HepG2 (cell line): ENCODE data around the gene COX7B. TPM values are rescaled to one million over a fixed set of nuclear protein-coding genes. Genes with fewer than 3 reads are reported as not detected.
A peak's percentile ranks its signal among the peaks of the same experiment; 100 is the strongest.

Source experiments
- ARID4A ChIP-seq: sonication (generic); formaldehyde crosslinking; IDR thresholded peaks from 2 replicates; pipeline ENCODE4 v1.5.0; 2020; ENCODE audit warnings: mild to moderate bottlenecking, missing genetic modification reagents, borderline replicate concordance
- JUNB ChIP-seq: sonication (generic); formaldehyde crosslinking; IDR thresholded peaks from 2 replicates; pipeline ENCODE4 v1.8.0; 2022; ENCODE audit warnings: missing genetic modification reagents, mild to moderate bottlenecking, borderline replicate concordance
- KDM6A ChIP-seq: IDR thresholded peaks from 2 replicates; pipeline ENCODE4 v1.6.1; 2016; ENCODE audit warnings: low read depth
- NR2F2 ChIP-seq: IDR thresholded peaks from 2 replicates; pipeline ENCODE4 v1.6.1; 2012; ENCODE audit warnings: low read depth, inconsistent platforms, borderline replicate concordance
- STAG1 ChIP-seq: sonication (generic); formaldehyde crosslinking; IDR thresholded peaks from 2 replicates; pipeline ENCODE4 v1.4.0; 2020; ENCODE audit warnings: missing genetic modification reagents
- ZNF292 ChIP-seq: sonication (generic); formaldehyde crosslinking; IDR thresholded peaks from 2 replicates; pipeline ENCODE4 v1.8.1; 2022; ENCODE audit warnings: mild to moderate bottlenecking, low read depth, missing genetic modification reagents, borderline replicate concordance
- ZNF670 ChIP-seq: sonication (generic); formaldehyde crosslinking; IDR thresholded peaks from 2 replicates; pipeline ENCODE4 v1.8.0; 2022; ENCODE audit warnings: mild to moderate bottlenecking, missing genetic modification reagents, borderline replicate concordance
- polyA plus RNA-seq, 8 experiments: library from polyadenylated mRNA; depleted of rRNA in 3 of 8; stranded (reverse) in 7 of 8; unstranded in 1 of 8; fragments of >200 nt; fragmentation: Illumina TruSeq in 4 of 8; extraction: Trizol in 4 of 8; gene quantifications; 2 replicates each; pipeline versions ENCODE4 v1.2.1 to v1.2.3, GENCODE V29; 2011 to 2016; ENCODE audit warnings: low read depth in 4 of 8, missing spikeins in 1 of 8, mixed read lengths in 1 of 8; ENCODE audit not compliant: insufficient read depth in 1 of 8
- total RNA-seq, 5 experiments: library from RNA; depleted of rRNA; stranded (reverse); fragments of >200 nt; fragmentation: Illumina TruSeq; extraction: Trizol; gene quantifications; 2 replicates each; pipeline ENCODE4 v1.2.3, GENCODE V29; 2016; ENCODE audit warnings: low read depth in 1 of 5
- TF ChIP-seq, protein P1 (sequence below): sonication (generic); formaldehyde crosslinking; IDR thresholded peaks from 2 replicates; pipeline ENCODE4 v1.9.0; 2021; ENCODE audit warnings: mild to moderate bottlenecking, missing genetic modification reagents
- TF ChIP-seq, protein P2 (sequence below): sonication (generic); formaldehyde crosslinking; IDR thresholded peaks from one replicate; pipeline ENCODE4 v1.5.1; 2020; ENCODE audit warnings: mild to moderate bottlenecking, missing genetic modification reagents; ENCODE audit errors: not compliant biosample characterization

Gene COX7B
- total and polyA plus RNA-seq, 2 of the 13 experiments (the other 11 are each of a cell fraction or from before 2014, with no cell fraction given): 375 to 635 TPM

DNA sequence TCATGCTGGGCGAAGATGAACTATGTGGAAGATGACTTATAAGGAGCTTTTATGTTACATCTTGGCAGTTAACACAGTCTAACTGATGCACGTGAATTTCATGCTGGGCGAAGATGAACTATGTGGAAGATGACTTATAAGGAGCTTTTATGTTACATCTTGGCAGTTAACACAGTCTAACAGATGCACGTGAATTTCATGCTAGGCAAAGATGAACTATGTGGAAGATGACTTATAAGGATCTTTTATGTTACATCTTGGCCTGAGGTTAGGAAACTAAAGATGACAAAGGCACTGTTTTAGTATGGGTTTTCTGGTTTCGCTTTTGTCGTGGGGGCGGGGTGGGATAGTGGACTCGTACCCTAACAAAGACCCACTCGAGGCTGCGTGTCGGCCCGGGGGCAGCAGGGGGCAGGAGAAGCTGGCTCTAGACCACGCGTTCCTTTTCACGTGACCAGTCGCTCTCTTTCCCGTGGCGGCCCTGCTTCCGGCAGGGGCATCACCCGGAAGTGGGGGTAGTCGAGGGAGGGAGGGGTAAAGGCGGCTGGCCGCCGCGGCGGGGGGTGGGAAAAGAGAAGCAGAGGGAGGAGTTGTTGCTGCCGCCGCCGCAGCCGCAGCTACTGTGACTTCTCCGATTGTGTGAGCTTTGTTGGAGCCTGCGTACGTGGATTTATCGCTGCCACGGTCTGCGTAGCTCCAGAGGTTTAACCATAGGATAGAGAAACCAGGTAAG lies 11.0 kb downstream of the COX7B start, which contains the start of gene ATP7A (continued):
- TF ChIP-seq NR2F2 (no peak), ZNF292 (CRISPR knock-in tag) (no peak), ARID4A (peak; percentile 56; the same call in 1 of the 2 replicates), KDM6A (CRISPR knock-in tag) (no peak), STAG1 (CRISPR knock-in tag) (peak; percentile 52), JUNB (CRISPR knock-in tag) (no peak), ZNF670 (CRISPR knock-in tag) (no peak)
- TF ChIP-seq, protein P1, sequence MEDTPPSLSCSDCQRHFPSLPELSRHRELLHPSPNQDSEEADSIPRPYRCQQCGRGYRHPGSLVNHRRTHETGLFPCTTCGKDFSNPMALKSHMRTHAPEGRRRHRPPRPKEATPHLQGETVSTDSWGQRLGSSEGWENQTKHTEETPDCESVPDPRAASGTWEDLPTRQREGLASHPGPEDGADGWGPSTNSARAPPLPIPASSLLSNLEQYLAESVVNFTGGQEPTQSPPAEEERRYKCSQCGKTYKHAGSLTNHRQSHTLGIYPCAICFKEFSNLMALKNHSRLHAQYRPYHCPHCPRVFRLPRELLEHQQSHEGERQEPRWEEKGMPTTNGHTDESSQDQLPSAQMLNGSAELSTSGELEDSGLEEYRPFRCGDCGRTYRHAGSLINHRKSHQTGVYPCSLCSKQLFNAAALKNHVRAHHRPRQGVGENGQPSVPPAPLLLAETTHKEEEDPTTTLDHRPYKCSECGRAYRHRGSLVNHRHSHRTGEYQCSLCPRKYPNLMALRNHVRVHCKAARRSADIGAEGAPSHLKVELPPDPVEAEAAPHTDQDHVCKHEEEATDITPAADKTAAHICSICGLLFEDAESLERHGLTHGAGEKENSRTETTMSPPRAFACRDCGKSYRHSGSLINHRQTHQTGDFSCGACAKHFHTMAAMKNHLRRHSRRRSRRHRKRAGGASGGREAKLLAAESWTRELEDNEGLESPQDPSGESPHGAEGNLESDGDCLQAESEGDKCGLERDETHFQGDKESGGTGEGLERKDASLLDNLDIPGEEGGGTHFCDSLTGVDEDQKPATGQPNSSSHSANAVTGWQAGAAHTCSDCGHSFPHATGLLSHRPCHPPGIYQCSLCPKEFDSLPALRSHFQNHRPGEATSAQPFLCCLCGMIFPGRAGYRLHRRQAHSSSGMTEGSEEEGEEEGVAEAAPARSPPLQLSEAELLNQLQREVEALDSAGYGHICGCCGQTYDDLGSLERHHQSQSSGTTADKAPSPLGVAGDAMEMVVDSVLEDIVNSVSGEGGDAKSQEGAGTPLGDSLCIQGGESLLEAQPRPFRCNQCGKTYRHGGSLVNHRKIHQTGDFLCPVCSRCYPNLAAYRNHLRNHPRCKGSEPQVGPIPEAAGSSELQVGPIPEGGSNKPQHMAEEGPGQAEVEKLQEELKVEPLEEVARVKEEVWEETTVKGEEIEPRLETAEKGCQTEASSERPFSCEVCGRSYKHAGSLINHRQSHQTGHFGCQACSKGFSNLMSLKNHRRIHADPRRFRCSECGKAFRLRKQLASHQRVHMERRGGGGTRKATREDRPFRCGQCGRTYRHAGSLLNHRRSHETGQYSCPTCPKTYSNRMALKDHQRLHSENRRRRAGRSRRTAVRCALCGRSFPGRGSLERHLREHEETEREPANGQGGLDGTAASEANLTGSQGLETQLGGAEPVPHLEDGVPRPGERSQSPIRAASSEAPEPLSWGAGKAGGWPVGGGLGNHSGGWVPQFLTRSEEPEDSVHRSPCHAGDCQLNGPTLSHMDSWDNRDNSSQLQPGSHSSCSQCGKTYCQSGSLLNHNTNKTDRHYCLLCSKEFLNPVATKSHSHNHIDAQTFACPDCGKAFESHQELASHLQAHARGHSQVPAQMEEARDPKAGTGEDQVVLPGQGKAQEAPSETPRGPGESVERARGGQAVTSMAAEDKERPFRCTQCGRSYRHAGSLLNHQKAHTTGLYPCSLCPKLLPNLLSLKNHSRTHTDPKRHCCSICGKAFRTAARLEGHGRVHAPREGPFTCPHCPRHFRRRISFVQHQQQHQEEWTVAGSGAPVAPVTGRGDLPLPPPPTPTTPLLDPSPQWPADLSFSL (CRISPR knock-in tag): no peak
- TF ChIP-seq, protein P2, sequence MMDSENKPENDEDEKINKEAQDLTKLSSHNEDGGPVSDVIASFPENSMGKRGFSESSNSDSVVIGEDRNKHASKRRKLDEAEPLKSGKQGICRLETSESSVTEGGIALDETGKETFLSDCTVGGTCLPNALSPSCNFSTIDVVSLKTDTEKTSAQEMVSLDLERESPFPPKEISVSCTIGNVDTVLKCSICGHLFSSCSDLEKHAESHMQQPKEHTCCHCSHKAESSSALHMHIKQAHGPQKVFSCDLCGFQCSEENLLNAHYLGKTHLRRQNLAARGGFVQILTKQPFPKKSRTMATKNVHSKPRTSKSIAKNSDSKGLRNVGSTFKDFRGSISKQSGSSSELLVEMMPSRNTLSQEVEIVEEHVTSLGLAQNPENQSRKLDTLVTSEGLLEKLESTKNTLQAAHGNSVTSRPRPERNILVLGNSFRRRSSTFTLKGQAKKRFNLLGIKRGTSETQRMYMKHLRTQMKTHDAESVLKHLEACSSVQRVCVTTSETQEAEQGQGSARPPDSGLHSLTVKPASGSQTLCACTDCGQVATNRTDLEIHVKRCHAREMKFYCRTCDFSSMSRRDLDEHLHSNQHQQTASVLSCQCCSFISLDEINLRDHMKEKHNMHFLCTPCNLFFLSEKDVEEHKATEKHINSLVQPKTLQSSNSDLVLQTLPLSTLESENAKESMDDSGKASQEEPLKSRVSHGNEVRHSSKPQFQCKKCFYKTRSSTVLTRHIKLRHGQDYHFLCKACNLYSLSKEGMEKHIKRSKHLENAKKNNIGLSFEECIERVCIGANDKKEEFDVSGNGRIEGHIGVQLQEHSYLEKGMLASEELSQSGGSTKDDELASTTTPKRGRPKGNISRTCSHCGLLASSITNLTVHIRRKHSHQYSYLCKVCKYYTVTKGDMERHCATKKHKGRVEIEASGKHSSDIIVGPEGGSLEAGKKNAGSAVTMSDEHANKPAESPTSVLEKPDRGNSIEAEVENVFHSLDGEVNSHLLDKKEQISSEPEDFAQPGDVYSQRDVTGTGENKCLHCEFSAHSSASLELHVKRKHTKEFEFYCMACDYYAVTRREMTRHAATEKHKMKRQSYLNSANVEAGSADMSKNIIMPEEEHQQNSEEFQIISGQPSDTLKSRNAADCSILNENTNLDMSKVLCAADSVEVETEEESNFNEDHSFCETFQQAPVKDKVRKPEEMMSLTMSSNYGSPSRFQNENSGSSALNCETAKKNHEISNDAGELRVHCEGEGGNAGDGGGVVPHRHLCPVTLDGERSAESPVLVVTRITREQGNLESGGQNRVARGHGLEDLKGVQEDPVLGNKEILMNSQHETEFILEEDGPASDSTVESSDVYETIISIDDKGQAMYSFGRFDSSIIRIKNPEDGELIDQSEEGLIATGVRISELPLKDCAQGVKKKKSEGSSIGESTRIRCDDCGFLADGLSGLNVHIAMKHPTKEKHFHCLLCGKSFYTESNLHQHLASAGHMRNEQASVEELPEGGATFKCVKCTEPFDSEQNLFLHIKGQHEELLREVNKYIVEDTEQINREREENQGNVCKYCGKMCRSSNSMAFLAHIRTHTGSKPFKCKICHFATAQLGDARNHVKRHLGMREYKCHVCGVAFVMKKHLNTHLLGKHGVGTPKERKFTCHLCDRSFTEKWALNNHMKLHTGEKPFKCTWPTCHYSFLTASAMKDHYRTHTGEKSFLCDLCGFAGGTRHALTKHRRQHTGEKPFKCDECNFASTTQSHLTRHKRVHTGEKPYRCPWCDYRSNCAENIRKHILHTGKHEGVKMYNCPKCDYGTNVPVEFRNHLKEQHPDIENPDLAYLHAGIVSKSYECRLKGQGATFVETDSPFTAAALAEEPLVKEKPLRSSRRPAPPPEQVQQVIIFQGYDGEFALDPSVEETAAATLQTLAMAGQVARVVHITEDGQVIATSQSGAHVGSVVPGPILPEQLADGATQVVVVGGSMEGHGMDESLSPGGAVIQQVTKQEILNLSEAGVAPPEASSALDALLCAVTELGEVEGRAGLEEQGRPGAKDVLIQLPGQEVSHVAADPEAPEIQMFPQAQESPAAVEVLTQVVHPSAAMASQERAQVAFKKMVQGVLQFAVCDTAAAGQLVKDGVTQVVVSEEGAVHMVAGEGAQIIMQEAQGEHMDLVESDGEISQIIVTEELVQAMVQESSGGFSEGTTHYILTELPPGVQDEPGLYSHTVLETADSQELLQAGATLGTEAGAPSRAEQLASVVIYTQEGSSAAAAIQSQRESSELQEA (CRISPR knock-in tag): no peak
